Activated CD8-positive, alpha-beta memory T cell treated with anti-CD3 and anti-CD28 coated beads for 1 hour (primary cell): ENCODE data around the gene MUC5B.
"Not testable (repeated sequence)": the region's sequence is repeated elsewhere in the genome, so short reads cannot be mapped to it uniquely, and the experiment has no call there.

Experiments used
- DNase-seq, 2 donors: peaks; one replicate each; pipeline ENCODE4 v3.0.0-alpha.2; 2020; ENCODE audit warnings: low read depth in 1 of 2; ENCODE audit errors: extremely low read depth in 1 of 2

The MUC5B gene

GRCh38 chr11:1261241-1262071, 38.6 kb downstream of the MUC5B start:
- DNase-seq: no peak

GRCh38 chr11:1262172-1263006, 39.5 kb downstream of the MUC5B start:
- peak; percentile 57 to 73 for DNase-seq

- DNase-seq: no peak
Measured at GRCh38 chr11:1263010-1263409, 40.1 kb downstream of the MUC5B start.

- not testable (repeated sequence) for DNase-seq
Measured at GRCh38 chr11:1264444-1264843, 41.6 kb downstream of the MUC5B start.

GRCh38 chr11:1265480-1265879, 42.6 kb downstream of the MUC5B start:
- DNase-seq: not testable (repeated sequence)

GRCh38 chr11:1266976-1267375, 44.1 kb downstream of the MUC5B start:
- not testable (repeated sequence) for DNase-seq

GRCh38 chr11:1267441-1268100, 44.7 kb downstream of the MUC5B start:
- no peak for DNase-seq

- no peak for DNase-seq
Measured at GRCh38 chr11:1269957-1270356, 47.1 kb downstream of the MUC5B start.

- no peak for DNase-seq
Measured at GRCh38 chr11:1270476-1270875, 47.6 kb downstream of the MUC5B start.

GRCh38 chr11:1271002-1271401, 48.1 kb downstream of the MUC5B start:
- no peak for DNase-seq

GRCh38 chr11:1271406-1271805, 48.5 kb downstream of the MUC5B start:
- no peak for DNase-seq

GRCh38 chr11:1271927-1272326, 49.1 kb downstream of the MUC5B start:
- DNase-seq: no peak

- DNase-seq: no peak
Measured at GRCh38 chr11:1272531-1272930, 49.7 kb downstream of the MUC5B start.

GRCh38 chr11:1274501-1274900, 51.6 kb downstream of the MUC5B start:
- no peak for DNase-seq

- DNase-seq: no peak
Measured at GRCh38 chr11:1275021-1275420, 52.2 kb downstream of the MUC5B start.

GRCh38 chr11:1276041-1276790, 53.4 kb downstream of the MUC5B start:
- no peak for DNase-seq

- DNase-seq: no peak
Measured at GRCh38 chr11:1276866-1277615, 54.2 kb downstream of the MUC5B start.

GRCh38 chr11:1277936-1278512, 55.2 kb downstream of the MUC5B start:
- DNase-seq: no peak

- DNase-seq: no peak
Measured at GRCh38 chr11:1278766-1279673, 56.2 kb downstream of the MUC5B start.
